Mesodermal cell (in vitro differentiated cells): ENCODE measurements around the gene ZNF267. TPM values are rescaled to one million over a fixed set of nuclear protein-coding genes. Genes with fewer than 3 reads are reported as not detected.
"Not testable (repeated sequence)": the region's sequence is repeated elsewhere in the genome, so short reads cannot be mapped to it uniquely, and the experiment has no call there.

Source experiments
- H3K27ac ChIP-seq: 2 replicates; pipeline ENCODE4 v1.7.0; 2013; ENCODE audit warnings: mild to moderate bottlenecking, low read depth, low read length, moderate library complexity; ENCODE audit not compliant: severe bottlenecking
- H3K36me3 ChIP-seq: 2 replicates; pipeline ENCODE4 v1.7.1; 2013; ENCODE audit warnings: mild to moderate bottlenecking, low read length, moderate library complexity; ENCODE audit not compliant: control insufficient read depth, insufficient read depth
- H3K4me1 ChIP-seq: one replicate; pipeline ENCODE4 v1.7.1; 2013; ENCODE audit warnings: mild to moderate bottlenecking, low read length; ENCODE audit not compliant: insufficient read depth, control insufficient read depth, poor library complexity, severe bottlenecking
- H3K4me3 ChIP-seq: 2 replicates; pipeline ENCODE4 v1.7.0; 2013; ENCODE audit warnings: low read length, control low read depth, mild to moderate bottlenecking; ENCODE audit not compliant: insufficient read depth, poor library complexity, severe bottlenecking; ENCODE audit errors: extremely low read depth
- H3K9me3 ChIP-seq: 2 replicates; pipeline ENCODE4 v1.7.1; 2013; ENCODE audit warnings: mild to moderate bottlenecking, low read length, moderate library complexity; ENCODE audit not compliant: control insufficient read depth
- WGBS, 2 experiments: methylation state at CpG; one replicate each; pipeline ENCODE4 v1.1.5; 2013; ENCODE audit warnings: missing lambda C conversion rate in 2 of 2; ENCODE audit not compliant: insufficient coverage in 2 of 2; 5-methylcytosine and 5-hydroxymethylcytosine counted together
- polyA plus RNA-seq, 2 experiments: library from polyadenylated mRNA; stranded (reverse); fragments of 50-300 nt; gene quantifications; one replicate each; pipeline ENCODE4 v1.2.3, GENCODE V29; 2013

Gene ZNF267
- 9.8 TPM for polyA plus RNA-seq (2013, experiment 1 of 2)
- polyA plus RNA-seq (2013, experiment 2 of 2) = 12.9 TPM

DNA sequence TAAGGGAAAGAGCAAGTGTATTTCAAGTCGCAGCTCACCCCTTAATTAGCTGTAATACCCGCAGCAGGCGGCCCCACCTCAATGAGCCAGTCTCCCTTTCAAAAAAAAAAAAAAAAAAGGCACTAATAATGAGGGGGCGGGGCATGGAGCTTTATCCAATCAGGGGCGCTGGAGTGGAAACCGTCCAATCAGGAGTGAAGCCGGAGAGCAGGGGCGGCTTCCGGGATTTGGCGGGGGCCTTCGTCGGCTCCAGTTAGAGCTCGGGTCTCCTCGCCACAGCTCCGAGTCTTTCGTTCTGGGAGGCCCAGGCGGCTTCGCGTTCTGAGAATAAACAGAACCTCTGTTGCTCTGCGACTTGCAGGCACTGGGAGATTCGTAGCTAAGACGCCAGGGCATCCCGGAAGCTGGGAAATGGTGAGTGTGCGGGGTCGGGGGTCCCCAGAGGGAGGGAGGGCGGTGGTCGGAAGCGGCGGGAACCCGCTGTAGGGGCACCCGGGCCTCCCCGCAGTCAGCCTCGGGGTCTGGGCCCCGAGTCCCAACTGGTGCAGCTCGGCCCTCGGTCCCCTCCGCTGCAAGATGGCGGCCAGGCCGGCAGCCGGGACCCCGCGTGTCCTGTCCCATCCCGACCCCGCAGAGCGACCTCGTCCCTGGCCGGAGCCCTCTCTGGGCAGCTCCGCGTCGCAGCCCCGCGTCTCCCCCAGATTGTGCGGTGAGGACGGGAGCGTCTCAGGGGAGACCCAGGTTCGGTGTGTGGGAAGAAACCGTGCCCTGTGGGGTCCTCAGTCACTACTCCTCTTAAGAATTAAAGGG lies at the start of gene ZNF267:
TSS of gene ZNF267 (plus strand) at position 252 of the 810 bp plus-strand sequence. CDS start at position 412, 160 bp downstream.
- H3K4me1 ChIP-seq = peaks cover 30% of the 10 kb centered on the region
- peak within 1 kb of the TSS; percentile 96 for H3K27ac ChIP-seq
- H3K4me3 ChIP-seq = peak within 1 kb of the TSS; percentile 90
- H3K36me3 ChIP-seq = peaks cover 24% of the 10 kb centered on the region
- WGBS, 2 experiments = 0% methylated on average over 46 to 51 of the region's 57 CpGs
- no peaks in the 10 kb centered on the region for H3K9me3 ChIP-seq

- no peaks in the 10 kb centered on the region for H3K4me1 ChIP-seq
- H3K36me3 ChIP-seq = no peaks in the 10 kb centered on the region
- 0% methylated on average over 1 of the region's 3 CpGs for WGBS, 2 experiments
These were observed 40.6 kb upstream of the ZNF267 start for GRCh38 chr16:31833047-31833446.

GRCh38 chr16:31836396-31836795 lies 37.2 kb upstream of the ZNF267 start:
- peaks cover 29% of the 10 kb centered on the region for H3K9me3 ChIP-seq
- not testable (repeated sequence) for H3K36me3 ChIP-seq, H3K27ac ChIP-seq, H3K4me3 ChIP-seq, H3K4me1 ChIP-seq
- 90% methylated on average over 2 of the region's 31 CpGs; no CpG with 5 or more reads in 1 of the 2 experiments for WGBS, 2 experiments

More at GRCh38 chr16:31833047-31833446, 40.6 kb upstream of the ZNF267 start:
- Histone ChIP-seq H3K4me3 (no peak overlapping the region), H3K9me3 (peaks cover 17% of the 10 kb centered on the region), H3K27ac (no peak overlapping the region)

GRCh38 chr16:31842864-31843263 lies 30.7 kb upstream of the ZNF267 start:
- H3K9me3 ChIP-seq = peaks cover 44% of the 10 kb centered on the region
- no peaks in the 10 kb centered on the region for H3K36me3 ChIP-seq
- no peaks in the 10 kb centered on the region for H3K4me1 ChIP-seq
- H3K4me3 ChIP-seq = no peak overlapping the region
- WGBS, 2 experiments = 39 to 43% methylated on average over 6 of the region's 7 CpGs
- H3K27ac ChIP-seq = no peak overlapping the region

DNA sequence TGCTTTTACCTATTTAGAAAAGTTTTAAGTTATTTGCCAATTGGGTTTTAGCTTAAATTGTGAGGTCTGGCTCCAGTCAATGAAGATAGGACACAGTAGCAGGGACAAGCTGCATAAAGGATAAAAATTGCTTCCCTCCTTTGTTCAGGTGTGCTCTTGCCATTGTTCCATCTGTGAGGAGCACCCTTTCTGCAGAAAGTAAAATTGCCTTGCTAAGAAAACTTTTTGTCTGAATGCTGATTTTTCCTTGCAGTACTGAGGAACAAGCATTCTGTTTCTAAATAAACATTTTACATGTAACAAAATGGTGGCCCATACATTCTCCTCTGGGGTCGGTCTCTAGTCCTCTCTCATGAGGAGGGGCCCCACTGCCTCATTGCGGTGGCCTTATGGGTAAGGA lies 25.0 kb upstream of the ZNF267 start:
- WGBS, 2 experiments = 81 to 100% methylated on average over 1 to 2 of the region's 2 CpGs
- not testable (repeated sequence) for H3K36me3 ChIP-seq, H3K27ac ChIP-seq, H3K4me3 ChIP-seq, H3K4me1 ChIP-seq
- peaks cover 52% of the 10 kb centered on the region for H3K9me3 ChIP-seq

DNA sequence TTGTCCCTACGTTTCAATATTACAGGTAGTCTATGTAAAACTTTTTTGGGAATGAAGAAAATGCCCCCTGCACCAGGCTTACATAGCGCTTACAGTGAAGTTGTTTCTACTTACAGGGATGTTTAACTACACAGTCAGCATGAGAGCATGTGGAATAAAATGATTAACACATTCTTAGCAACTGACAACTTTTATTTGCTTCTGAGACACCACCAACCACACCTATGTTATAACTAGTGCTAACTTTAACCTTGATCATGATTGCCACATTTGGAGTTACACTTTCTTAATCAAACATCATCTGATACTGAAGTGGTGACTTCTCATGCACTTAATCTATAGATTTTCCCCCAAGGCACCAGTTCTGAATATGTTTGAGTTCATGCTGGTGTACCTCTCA lies 20.3 kb upstream of the ZNF267 start:
- no peak overlapping the region for H3K4me3 ChIP-seq
- peaks cover 39% of the 10 kb centered on the region for H3K9me3 ChIP-seq
- WGBS, 2 experiments = 80% methylated on average over 1 of the region's 2 CpGs; no CpG with 5 or more reads in 1 of the 2 experiments
- H3K4me1 ChIP-seq = no peaks in the 10 kb centered on the region
- no peaks in the 10 kb centered on the region for H3K36me3 ChIP-seq
- no peak overlapping the region for H3K27ac ChIP-seq

- Histone ChIP-seq H3K36me3 (no peaks in the 10 kb centered on the region), H3K27ac (no peak overlapping the region), H3K9me3 (peaks cover 3% of the 10 kb centered on the region), H3K4me1 (no peaks in the 10 kb centered on the region), H3K4me3 (no peak overlapping the region)
- WGBS, 2 experiments = no CpG with 5 or more reads among the region's 3 CpGs
These were observed 13.1 kb upstream of the ZNF267 start for GRCh38 chr16:31860508-31860907.

GRCh38 chr16:31861455-31861854 lies 12.2 kb upstream of the ZNF267 start:
- Histone ChIP-seq H3K27ac (no peak overlapping the region), H3K4me1 (no peaks in the 10 kb centered on the region), H3K9me3 (no peaks in the 10 kb centered on the region), H3K4me3 (no peak overlapping the region), H3K36me3 (no peaks in the 10 kb centered on the region)
- WGBS, 2 experiments = 50 to 83% methylated on average over 1 to 4 of the region's 4 CpGs

GRCh38 chr16:31862761-31863160 lies 10.8 kb upstream of the ZNF267 start:
- Histone ChIP-seq H3K9me3 (no peaks in the 10 kb centered on the region), H3K4me3 (no peak overlapping the region), H3K36me3 (no peaks in the 10 kb centered on the region), H3K4me1 (no peaks in the 10 kb centered on the region), H3K27ac (no peak overlapping the region)
- 82% methylated on average over 2 of the region's 3 CpGs; no CpG with 5 or more reads in 1 of the 2 experiments for WGBS, 2 experiments

DNA sequence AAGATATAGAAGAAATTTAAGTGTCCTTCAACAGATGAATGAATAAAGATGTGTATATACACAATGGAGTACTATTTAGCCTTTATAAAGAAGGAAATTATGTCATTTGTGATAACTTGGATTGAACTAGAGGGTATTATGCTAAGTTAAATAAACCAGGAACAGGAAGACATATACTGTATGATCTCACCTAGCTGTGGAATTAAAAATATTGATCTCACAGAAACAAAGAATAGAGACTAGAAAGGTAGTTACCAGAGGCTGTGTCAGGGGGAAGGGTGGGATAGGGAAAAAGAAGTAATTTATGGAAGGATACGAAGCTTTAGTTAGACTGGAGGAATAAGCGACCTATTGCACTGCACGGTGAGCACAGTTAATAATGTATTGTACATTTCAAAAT lies 5.4 kb upstream of the ZNF267 start:
- WGBS, 2 experiments = 17% methylated on average over 1 of the region's 3 CpGs; no CpG with 5 or more reads in 1 of the 2 experiments
- H3K4me1 ChIP-seq = peaks cover 9% of the 10 kb centered on the region
- H3K36me3 ChIP-seq = no peaks in the 10 kb centered on the region
- H3K27ac ChIP-seq = no peak overlapping the region
- no peaks in the 10 kb centered on the region for H3K9me3 ChIP-seq
- no peak overlapping the region for H3K4me3 ChIP-seq

GRCh38 chr16:31868691-31869167 lies 4.9 kb upstream of the ZNF267 start:
- Histone ChIP-seq H3K27ac (peak overlapping the region; percentile 25), H3K4me1 (peaks cover 9% of the 10 kb centered on the region), H3K9me3 (no peaks in the 10 kb centered on the region), H3K4me3 (no peak overlapping the region), H3K36me3 (no peaks in the 10 kb centered on the region)
- WGBS, 2 experiments = 21 to 28% methylated on average over 3 to 5 of the region's 8 CpGs
